HG03520 (cell line): ENCODE data around the gene CRYBG1.
"Not testable (repeated sequence)": the region's sequence is repeated elsewhere in the genome, so short reads cannot be mapped to it uniquely, and the experiment has no call there.

Experiments
- ATAC-seq: cut with Tn5 transposase; IDR thresholded peaks from one replicate; pipeline ENCODE4 v1.9.1; 2021; ENCODE audit warnings: mild to moderate bottlenecking, moderate library complexity; ENCODE audit not compliant: unreplicated experiment

CRYBG1 gene

DNA sequence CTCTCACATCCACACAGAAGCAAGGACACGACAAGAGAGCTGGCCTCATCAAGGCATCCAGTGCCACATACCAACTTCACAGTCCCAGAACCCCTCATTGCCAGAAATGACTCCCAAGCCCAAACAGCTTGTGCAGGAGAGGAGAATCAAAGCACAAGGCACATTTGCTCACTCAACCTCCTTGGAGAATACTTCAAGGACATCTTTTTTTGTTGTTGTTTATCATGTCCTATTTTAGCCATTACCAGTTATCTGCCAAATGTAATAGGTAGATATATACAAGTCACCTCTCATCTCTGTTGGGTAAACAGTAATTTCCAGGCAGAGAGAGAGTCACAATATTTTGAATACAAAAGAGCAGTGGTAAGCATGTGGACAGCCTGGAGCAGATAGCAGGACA, 221.0 kb downstream of the CRYBG1 start:
- no peak for ATAC-seq

DNA sequence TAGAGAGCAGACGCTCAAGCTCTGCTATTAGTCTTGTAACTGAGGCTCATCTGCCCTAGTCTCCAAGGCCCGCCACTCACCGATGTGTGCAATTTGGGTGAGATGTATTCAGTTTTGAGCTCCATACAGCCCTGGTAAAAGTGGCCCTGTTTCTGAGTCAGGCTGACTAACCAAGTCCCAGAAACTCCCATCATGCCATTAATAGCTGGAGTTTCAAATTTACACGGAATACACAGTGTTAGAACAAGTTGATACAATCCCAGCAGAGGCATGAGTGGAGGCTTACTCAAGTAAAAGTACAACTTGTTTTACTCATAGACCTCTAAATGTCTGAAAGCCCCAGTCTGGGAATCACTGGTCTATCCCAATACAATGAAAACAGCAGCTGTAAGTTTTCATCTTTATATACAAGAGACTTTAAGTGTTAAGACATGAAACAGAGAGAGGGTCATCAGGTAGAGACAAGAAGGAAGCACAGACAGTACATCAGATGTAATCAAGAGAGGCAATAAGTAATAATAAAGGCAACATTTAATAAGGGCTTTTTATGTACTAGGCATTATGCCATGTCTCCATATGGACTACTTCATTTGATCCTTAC, 226.4 kb downstream of the CRYBG1 start:
- no peak for ATAC-seq

DNA sequence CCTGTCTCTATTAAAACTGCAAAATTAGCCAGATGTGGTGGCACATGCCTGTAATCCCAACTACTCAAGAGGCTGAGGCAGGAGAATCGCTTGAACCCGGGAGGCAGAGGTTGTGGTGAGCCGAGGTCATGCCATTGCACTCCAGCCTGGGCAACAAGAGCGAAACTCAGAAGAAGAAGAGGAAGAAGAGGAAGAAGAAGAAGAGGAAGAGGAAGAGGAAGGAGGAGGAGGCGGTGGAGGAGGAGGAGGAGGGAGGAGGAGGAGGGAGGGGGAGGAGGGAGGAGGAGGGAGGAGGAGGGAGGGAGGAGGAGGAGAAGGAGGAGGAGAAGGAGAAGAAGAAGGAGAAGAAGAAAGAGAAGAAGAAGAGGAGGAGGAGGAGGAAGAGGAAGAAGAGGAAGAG, 228.4 kb downstream of the CRYBG1 start:
- ATAC-seq = not testable (repeated sequence)

DNA sequence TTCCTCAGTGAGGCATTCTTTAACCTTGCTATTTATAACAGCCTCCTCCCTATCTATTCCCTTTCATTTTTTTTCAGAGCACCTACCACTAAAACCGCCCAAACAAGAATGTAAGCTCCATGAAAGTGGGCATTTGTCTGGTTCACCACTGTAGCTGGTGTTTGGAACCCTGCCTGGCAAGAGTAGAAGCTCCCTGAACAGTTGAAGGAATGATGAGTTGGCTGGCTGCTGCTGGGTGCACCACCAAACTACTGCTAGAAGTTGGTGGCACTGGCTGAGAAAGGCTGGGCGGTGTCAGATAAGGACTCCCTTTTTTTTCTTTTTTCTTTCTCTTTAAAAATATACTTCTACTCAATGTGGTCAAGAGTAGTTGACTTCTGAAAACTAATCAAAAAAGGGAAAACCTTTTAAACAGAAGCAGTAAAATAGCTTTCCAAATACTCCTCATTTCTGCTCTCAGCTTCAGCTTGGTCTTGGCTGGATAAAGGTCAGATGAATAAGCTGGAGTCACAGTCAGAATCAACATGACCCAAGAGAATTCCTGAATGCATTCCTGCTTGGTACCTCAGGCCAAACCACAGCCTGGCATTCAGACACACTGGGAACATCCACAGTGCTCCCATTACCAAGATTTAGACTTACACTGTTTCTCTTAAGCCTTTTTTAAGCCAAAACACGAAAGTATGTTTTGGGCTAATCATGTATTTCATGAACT, 230.8 kb downstream of the CRYBG1 start:
- ATAC-seq = no peak

DNA sequence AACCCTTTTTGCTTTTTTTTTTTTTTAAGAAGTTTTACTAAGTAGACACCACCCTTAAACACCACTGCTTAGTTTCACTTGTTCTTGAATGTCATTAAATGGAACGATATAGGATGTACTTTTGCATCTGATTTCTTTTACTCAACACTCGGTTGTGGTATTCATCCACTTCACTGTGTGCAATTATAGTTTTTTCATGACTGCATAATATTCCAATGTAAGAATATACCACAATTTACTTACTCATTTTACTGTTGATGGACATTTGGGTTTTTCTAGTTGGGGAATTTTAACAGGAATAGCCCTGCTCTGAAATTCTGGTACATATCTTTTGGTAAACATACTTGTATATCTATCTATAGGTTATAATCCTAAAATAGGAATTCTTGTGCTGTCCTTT, 238.9 kb downstream of the CRYBG1 start:
- ATAC-seq = no peak

DNA sequence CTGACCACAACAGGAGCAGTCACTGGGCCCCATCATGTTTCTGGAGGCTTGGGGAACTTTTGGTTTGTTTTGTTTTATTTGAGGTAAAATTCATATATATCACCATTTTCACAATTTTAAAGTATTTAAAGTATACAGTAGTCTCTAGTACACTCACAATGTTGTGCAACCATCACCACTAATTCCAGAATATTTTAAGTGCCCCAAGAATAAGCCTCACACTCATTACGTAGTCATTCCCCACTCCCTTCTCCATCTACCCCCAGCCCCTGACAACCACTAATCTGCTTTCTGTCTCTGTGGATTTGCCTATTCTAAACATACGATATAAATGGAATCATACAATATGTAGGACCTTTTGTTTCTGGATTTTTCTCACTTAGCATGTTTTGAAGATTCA, 239.8 kb downstream of the CRYBG1 start:
- no peak for ATAC-seq

DNA sequence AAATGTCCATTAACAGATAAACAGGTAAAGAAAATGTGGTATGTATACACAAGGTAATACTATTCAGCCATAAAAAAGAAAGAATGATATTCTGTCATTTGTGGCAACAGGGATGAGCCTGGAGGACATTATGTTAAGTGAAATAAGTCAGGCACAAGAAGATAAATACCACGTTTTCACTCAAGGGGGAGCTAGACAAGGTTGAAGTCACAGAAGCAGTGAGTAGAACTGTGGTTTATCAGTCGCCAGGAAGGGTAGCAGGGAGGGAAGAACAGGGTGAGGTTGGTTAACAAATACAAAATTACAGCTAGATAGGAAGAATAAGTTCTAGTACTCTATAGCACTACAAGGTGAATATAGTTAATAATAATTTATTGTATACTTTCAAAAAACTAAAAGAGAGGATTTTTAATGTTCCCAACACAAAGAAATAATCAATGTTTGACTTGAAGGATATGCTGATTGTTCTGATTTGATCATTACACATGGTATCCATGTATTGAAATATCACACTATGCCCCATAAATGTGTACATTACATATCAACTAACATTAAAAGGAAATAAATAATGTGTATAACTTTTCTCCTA, 247.7 kb downstream of the CRYBG1 start:
- ATAC-seq = no peak

DNA sequence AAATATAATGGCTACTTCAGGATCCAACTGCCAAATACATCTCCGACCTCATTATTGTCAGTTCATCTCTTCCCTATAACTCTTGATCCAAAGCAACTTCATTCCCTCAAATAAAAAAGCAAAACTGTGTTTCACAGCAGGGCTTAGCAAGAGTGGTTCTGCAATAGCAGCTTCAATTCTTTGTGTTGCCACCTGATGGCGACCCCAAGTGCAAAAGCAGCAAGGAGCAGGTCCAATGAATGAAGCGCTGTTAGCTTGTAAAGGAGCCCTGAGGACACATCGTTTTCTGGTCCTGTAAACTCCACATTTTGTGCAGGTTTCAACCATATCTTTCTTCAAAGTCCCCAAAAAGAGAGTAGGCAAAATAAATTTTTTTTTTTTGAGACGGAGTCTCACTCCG, 249.2 kb downstream of the CRYBG1 start:
- no peak for ATAC-seq

DNA sequence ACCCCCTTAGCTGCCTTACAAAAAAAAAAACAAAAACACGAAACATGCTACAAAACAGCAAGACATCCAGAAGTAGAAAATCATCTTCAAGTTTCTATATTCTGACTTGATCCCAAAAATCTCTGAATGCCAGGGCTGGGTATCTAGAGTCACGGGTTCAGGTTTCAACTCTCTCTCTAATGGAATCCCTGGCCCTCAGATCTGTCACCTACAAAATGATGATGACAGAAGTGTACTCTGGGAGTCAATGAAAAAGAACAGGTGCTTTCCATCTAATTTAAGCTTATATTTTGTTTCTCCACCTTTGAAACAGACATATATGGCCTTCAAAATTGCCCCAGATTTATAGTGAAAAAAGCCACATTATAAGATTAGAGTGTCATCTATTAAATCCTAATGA, 250.5 kb downstream of the CRYBG1 start:
- ATAC-seq = no peak

DNA sequence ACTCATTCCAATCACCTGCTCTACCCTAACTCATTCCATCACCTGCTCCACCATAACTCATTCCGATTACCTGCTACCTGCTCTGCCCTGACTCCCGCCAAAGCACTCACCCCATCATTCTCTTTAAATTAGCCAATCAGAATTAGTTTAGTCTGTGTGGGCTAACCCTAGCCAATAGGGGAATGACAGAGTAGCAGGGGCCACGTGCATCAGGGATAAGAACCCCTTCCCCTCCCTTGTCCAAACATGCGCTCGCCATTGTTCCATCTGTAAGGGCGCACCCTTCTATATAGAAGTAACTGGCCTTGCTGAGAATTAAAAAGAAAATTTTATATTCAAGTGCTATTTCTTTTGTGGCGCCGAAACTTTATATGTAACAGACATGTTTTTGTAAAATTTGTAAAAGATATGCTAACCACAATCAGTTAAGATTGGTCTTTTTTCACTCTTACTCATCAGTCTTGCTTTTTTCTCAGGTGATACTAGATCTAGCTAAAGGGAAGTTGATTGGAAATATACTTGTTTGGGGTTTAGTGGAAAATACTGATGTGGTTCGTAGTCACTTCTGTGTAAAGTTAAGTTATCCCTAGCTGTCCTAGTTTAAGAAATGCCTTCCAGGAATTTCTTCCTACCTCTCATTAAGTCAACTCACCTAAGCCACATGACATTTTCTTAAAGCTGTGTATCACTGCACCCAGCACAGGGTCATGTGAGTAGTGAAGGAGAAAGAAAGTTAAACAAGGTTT, 252.3 kb downstream of the CRYBG1 start:
- ATAC-seq = no peak

DNA sequence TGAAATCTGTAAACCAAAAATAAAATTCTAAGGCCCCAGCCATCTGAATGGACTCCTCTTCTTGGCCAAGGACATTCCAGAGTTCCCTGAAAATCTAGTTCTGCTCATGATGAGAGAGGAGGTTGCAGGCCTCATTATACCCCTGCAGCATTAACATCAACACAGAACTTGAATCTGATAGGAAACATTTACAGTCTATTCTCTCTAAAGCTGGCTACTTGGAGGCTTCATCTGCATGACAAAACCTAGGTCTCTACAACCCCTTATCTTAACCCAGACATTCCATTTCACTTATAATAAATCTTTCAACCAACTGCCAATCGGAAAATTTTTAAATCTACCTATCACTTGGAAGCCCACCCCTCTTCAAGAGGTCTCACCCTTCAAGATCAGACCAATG, 253.1 kb downstream of the CRYBG1 start:
- ATAC-seq = no peak

DNA sequence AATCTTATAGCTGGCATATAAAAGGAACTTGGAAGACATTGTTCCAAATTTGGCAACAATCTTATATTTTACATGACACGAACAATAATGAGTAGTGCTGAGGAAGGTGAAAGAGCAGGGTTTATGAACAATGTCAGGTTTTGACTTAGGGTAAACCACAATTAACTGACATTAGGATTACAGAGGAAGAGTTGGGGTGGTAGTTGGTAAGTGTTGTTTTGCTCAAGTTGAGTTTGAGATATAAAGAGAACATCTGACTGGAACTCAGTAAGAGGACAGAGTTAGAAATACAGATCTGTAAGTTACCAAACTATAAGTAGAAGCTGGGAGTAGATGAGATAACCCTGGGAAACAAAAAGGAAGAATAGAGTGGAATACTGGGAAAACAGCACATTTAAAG, 253.6 kb downstream of the CRYBG1 start:
- no peak for ATAC-seq

DNA sequence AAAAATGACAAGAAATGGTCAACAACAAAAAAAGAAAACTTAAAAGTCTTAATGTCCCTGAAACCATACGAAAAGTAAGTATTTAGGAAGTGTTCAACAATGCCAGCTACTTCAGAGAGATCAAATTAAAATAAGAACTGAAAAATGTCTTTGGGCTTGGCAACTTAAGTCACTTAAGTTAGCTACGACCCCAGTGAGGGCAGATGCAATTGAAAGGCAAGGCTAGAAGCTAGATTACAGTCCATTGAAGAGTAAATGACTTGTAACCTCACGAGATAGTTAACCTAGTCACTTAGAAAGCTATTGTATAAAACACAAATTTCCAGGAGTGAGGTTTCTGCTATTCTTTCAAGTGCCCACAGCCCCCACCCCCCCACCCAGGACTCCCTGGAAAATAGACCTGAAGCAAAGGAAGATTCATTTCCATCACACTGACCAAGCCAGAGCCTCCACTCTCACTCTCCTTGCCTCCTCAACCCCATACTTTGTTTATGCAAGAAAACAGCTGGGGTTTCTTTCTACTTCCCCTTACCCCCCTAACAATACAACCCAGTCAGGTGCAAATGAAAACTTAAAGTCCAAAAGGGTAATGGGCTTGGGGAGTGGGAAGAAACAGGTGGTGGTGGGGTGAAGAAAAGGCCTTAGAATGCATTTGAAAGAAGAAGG, 254.2 kb downstream of the CRYBG1 start:
- ATAC-seq = no peak

DNA sequence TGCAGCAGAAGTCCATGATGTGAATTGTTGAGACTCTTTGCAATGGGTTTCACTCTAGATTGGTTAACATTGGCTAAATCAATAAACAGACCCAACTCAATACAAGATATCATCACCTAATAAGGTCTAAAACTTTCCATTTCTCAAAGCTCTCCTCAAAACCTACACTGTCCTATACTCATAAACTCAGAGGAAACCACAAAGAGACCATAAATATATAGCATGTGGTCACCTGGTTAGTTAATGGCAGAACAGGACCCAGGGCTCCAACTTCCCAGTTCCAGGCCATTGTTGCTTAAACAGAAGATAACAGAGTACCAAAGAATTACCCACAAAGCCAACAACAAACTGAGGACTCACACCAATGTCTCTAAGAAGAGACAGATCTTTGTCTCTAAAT, 256.8 kb downstream of the CRYBG1 start:
- no peak for ATAC-seq

DNA sequence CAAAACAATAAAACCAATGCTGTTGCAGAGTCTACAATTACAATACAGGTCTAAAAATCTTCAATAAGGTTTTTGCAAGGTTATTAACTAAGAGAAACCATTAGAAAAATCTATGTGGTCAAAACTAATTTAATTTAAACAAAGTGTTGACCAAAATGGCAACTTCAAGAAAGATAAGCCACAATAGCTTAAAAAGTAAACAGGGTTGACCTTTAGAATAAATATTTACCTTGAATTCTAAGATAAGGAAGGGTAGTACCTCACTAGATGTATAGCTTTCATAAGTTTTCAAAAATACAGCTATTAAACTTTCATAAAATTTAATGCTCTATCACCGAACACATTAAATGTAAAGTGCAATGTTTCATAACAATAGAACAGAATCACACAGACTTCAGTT, 257.3 kb downstream of the CRYBG1 start:
- ATAC-seq = no peak

DNA sequence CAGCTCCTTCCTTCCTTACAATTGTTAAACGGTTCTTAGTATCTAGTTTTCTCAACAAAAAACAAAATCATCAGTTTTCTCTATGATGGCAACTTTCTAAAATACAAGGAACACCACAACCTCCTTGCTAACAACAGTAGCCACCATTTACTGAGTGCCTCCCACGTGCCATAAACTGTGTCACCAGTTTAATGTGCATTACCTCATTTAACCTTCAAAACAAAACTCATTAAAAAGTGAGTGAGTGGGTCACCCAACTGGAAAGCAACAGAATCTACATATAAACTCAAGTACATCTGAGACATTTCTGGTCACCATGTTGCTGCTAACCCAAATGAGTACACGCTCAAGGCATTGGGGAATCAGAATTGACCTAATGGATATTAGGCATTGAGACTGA, 257.8 kb downstream of the CRYBG1 start:
- ATAC-seq = no peak

DNA sequence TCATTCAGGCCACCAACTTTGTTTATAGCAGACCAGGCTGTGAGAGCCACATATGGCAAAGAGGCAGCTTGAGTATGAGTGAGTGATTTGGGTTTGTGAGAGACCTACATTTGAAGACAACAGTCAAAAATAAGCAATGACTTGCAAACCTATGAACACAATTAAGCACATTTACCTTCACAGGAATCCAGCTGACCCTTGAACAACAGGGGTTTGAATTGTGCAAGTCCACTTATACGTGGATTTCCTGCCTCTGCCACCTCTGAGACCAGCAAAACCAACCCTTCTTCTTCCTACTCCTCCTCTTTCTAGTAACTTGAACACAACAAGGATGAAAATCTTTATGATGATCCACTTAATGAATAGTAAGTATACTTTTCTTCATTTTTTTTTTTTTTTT, 258.7 kb downstream of the CRYBG1 start:
- no peak for ATAC-seq

DNA sequence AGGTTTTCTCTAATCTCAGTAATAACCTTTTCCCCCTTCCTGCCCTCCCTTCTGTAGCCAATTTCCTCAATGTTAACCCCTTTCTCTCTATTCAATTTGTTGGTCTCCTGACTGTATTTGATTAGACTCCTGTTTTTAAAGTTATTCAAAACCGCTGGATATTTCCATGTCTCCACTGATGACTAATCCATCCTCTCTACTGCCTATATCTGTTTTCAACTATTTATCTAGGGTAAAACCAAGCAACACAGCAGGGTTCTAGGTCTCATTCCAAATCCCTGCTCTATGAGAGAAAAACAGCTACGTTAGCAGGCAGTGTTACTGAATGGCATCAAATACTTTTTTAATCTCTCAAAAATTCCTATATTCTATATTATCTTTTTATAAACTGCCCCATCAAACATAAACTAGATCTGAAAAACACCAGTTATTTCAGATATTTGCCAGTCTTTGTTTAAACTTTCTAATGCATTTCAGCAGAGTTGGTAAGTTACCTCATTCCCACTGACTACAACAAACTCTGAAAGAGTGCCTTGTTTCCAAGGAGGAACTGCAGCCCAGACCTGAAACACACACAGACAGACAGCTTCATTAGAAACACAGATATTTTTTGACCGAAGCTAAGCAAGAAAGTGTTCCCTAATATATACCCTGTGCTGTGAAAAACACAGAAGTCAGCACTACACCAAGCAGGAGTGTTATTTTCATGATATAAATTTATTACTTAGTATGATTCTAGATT, 260.6 kb downstream of the CRYBG1 start:
- ATAC-seq = no peak
